ENCODE results near the gene DDX39B.

DNA sequence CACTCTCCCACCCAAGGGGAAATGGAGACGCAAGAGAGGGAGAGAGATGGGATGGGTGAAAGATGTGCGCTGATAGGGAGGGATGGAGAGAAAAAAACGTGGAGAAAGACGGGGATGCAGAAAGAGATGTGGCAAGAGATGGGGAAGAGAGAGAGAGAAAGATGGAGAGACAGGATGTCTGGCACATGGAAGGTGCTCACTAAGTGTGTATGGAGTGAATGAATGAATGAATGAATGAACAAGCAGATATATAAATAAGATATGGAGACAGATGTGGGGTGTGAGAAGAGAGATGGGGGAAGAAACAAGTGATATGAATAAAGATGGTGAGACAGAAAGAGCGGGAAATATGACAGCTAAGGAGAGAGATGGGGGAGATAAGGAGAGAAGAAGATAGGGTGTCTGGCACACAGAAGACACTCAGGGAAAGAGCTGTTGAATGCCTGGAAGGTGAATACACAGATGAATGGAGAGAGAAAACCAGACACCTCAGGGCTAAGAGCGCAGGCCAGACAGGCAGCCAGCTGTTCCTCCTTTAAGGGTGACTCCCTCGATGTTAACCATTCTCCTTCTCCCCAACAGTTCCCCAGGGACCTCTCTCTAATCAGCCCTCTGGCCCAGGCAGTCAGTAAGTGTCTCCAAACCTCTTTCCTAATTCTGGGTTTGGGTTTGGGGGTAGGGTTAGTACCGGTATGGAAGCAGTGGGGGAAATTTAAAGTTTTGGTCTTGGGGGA is 34.3 kb upstream of the DDX39B start:
- TF ChIP-seq EZH2phosphoT487 (IDR thresholded peaks at IDR 0.05; ENCODE audit: low read depth, severe bottlenecking, unreplicated experiment), result no peak
- TF ChIP-seq, protein P1, sequence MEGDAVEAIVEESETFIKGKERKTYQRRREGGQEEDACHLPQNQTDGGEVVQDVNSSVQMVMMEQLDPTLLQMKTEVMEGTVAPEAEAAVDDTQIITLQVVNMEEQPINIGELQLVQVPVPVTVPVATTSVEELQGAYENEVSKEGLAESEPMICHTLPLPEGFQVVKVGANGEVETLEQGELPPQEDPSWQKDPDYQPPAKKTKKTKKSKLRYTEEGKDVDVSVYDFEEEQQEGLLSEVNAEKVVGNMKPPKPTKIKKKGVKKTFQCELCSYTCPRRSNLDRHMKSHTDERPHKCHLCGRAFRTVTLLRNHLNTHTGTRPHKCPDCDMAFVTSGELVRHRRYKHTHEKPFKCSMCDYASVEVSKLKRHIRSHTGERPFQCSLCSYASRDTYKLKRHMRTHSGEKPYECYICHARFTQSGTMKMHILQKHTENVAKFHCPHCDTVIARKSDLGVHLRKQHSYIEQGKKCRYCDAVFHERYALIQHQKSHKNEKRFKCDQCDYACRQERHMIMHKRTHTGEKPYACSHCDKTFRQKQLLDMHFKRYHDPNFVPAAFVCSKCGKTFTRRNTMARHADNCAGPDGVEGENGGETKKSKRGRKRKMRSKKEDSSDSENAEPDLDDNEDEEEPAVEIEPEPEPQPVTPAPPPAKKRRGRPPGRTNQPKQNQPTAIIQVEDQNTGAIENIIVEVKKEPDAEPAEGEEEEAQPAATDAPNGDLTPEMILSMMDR (IDR thresholded peaks at IDR 0.05; ENCODE audit: poor library complexity), result no peak

All from hepatocyte (in vitro differentiated cells).